ENCODE measurements around the gene MRNIP.

GRCh38 chr5:179893076-179893957 lies 34.7 kb upstream of the MRNIP start:
- TF ChIP-seq POLR2A (IDR thresholded peaks at IDR 0.05): no peak
- TF ChIP-seq CTCF (IDR thresholded peaks at IDR 0.05): no peak
